HEK293T (cell line): ENCODE data around the gene ZNF836.

ENCODE experiments used
- CTCF ChIA-PET: fragments of 350-600 bp; formaldehyde crosslinking; extraction: SDS; loops from one replicate; lab custom pipeline; 2021; ENCODE audit warnings: antibody characterized with exemption, inconsistent platforms; lab: Yijun Ruan, JAX
- POLR2A ChIA-PET: fragments of 350-600 bp; formaldehyde crosslinking; extraction: SDS; loops from one replicate; lab custom pipeline; 2020; ENCODE audit warnings: antibody characterized with exemption, inconsistent platforms; lab: Yijun Ruan, JAX
- DNase-seq: peaks from one replicate; pipeline ENCODE4 v3.0.0; 2012; ENCODE audit warnings: mixed read lengths; ENCODE audit errors: extremely low spot score
- ARNT ChIP-seq: fragments of 450-650 bp; IDR thresholded peaks from 2 replicates; pipeline ENCODE4 v1.6.1; 2017; ENCODE audit warnings: mild to moderate bottlenecking
- BHLHE40 ChIP-seq: fragments of 450-650 bp; IDR thresholded peaks from 2 replicates; pipeline ENCODE4 v1.6.1; 2016; ENCODE audit warnings: mild to moderate bottlenecking, moderate library complexity, borderline replicate concordance
- CTBP1 ChIP-seq: fragments of 450-650 bp; IDR thresholded peaks from 2 replicates; pipeline ENCODE4 v1.6.1; 2016; ENCODE audit warnings: borderline replicate concordance
- ELF4 ChIP-seq: fragments of 450-650 bp; IDR thresholded peaks from 2 replicates; pipeline ENCODE4 v1.6.1; 2017; ENCODE audit warnings: antibody characterized with exemption
- FOXA1 ChIP-seq: fragments of 450-650 bp; IDR thresholded peaks from 2 replicates; pipeline ENCODE4 v1.6.1; 2016; ENCODE audit warnings: mild to moderate bottlenecking
- FOXK2 ChIP-seq: fragments of 450-650 bp; IDR thresholded peaks from 2 replicates; pipeline ENCODE4 v1.6.1; 2016; ENCODE audit warnings: mild to moderate bottlenecking
- FOXM1 ChIP-seq: fragments of 450-650 bp; IDR thresholded peaks from 2 replicates; pipeline ENCODE4 v1.6.1; 2017; ENCODE audit warnings: mild to moderate bottlenecking, borderline replicate concordance
- HDGF ChIP-seq: fragments of 450-650 bp; IDR thresholded peaks from 2 replicates; pipeline ENCODE4 v1.6.1; 2017; ENCODE audit warnings: antibody characterized with exemption, borderline replicate concordance
- L3MBTL2 ChIP-seq: fragments of 450-650 bp; conservative IDR thresholded peaks from 2 replicates; pipeline ENCODE4 v1.6.1; 2016; ENCODE audit warnings: mild to moderate bottlenecking
- LEF1 ChIP-seq: fragments of 450-650 bp; IDR thresholded peaks from 2 replicates; pipeline ENCODE4 v1.6.1; 2017; ENCODE audit warnings: mild to moderate bottlenecking, borderline replicate concordance
- NFRKB ChIP-seq: fragments of 450-650 bp; IDR thresholded peaks from 2 replicates; pipeline ENCODE4 v1.6.1; 2016; ENCODE audit warnings: mild to moderate bottlenecking, moderate library complexity
- SP1 ChIP-seq: fragments of 450-650 bp; IDR thresholded peaks from 2 replicates; pipeline ENCODE4 v1.6.1; 2017
- SUZ12 ChIP-seq: fragments of 450-650 bp; IDR thresholded peaks from 2 replicates; pipeline ENCODE4 v1.6.1; 2016; ENCODE audit warnings: mild to moderate bottlenecking
- TARDBP ChIP-seq: fragments of 450-650 bp; IDR thresholded peaks from 2 replicates; pipeline ENCODE4 v1.6.1; 2016
- ZNF384 ChIP-seq: fragments of 450-650 bp; IDR thresholded peaks from 2 replicates; pipeline ENCODE4 v1.6.1; 2016
- TF ChIP-seq, protein P1 (sequence below): fragments of 450-650 bp; IDR thresholded peaks from 2 replicates; pipeline ENCODE4 v1.6.1; 2016

ZNF836 gene

DNA sequence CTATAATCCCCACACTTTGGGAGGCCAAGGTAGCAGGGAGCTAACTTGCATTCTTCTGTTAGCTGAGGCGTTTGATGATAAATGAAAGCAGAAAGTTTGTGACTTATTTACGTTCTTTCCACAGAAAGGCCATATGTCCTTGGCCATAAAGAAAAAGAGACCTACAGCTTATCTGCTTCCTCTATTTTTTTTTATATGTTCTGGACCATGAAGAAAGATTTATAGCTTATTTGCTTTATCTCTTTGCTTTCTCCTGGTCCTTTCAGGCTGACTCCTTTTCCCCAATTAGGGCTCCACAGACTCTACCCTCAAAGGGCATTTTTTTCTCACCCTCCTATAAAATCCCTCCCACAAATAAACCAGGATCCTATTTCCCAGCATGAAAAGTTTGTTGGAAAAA is 30.2 kb downstream of the ZNF836 start:
- CTCF ChIA-PET, result interaction anchor here (0.9 kb wide), 1 partner anchor 48 kb away, joined by 4 read pairs; no protein-coding TSS in a partner anchor
- POLR2A ChIA-PET, result interaction anchor here (0.6 to 1.2 kb wide), 2 partner anchors 48 kb away, joined by 3 to 7 read pairs; partner anchors contain the start of gene PPP2R1A
- DNase-seq, result no peak
- no peak for TF ChIP-seq CTBP1
- TF ChIP-seq ELF4, result no peak
- TF ChIP-seq FOXA1, result no peak
- TF ChIP-seq, protein P1, sequence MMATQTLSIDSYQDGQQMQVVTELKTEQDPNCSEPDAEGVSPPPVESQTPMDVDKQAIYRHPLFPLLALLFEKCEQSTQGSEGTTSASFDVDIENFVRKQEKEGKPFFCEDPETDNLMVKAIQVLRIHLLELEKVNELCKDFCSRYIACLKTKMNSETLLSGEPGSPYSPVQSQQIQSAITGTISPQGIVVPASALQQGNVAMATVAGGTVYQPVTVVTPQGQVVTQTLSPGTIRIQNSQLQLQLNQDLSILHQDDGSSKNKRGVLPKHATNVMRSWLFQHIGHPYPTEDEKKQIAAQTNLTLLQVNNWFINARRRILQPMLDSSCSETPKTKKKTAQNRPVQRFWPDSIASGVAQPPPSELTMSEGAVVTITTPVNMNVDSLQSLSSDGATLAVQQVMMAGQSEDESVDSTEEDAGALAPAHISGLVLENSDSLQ, result no peak
- no peak for TF ChIP-seq L3MBTL2
- TF ChIP-seq BHLHE40, result no peak
- TF ChIP-seq HDGF, result no peak

DNA sequence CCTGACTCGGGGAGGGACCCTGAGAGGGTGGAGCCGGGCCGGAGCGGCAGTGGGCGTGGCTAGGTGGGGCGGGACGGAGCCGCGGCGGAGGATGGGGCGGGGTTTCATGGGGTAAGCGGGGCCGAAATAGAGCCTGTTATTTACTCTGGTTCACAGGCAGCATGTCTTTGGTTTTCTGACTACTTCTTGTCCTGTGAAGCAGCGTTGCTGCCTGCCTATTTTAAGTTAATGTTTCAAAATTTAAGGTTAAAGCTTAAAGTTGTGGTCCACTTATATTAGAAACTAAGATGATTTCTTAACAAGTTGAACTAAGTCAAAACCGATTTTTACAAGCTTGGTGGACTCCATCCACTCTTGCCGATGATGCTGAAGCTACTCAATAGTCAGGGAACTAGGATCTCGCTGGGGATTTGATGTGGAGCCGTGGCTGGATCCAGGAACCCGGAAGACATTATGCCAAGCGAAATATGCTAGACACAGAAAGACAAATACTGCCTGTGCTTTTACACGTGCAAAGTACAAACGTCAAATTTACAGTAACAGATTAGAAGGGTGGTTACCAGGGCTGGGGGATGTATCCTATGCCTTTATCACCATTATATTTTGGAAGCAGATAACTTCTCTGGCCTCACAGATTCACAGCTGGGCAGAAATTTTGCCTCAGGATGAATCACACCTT is 31.2 kb downstream of the ZNF836 start:
- ChIA-PET POLR2A (interaction anchor here (1.2 kb wide), 1 partner anchor 49 kb away, joined by 7 read pairs; the partner anchor contains the start of gene PPP2R1A), CTCF (interaction anchor here (1.1 kb wide), 1 partner anchor 49 kb away, joined by 5 read pairs; no protein-coding TSS in a partner anchor)
- peak; percentile 98 for DNase-seq
- TF ChIP-seq FOXK2 (no peak), L3MBTL2 (no peak; the same call in 1 of the 2 replicates), NFRKB (no peak)

DNA sequence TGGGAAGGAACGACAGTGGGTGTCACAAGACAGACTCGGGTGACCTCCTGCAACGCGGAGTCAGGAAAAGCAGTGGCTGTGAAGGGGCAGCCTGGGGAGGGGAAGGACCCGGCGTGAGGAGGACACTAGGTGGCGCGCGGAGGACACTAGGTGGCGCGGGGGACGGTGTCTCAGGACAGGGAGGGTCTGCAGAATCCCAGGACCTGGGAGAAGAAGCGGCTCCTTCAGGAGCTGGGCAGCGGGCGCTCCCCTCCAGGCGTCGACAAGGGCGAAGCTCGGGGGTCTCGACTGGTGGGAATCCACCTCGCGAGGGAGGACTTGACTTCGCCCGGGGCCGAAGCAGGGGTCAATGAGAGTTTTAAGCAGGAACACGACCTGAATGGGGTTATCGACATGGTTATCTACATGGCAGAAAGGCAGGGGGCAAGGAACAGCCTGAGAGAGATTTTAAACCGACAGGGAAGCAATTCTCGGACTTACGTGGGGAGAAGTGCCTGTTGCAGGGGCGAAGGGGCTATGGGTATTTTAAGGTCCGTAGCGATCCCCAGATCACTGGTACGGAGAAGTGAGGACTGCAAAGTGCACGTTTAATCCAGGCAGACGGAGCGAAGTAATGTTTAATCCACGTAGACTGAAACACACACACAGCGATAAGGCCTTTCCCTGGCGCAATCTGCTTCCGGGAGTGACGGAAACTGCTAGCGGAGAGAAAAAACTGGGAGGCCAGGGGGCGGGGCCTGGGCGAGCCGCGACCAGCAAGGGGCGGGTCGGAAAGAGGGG is 32.0 kb downstream of the ZNF836 start, which contains the start of gene ZNF616:
Gene ZNF616 (minus strand): TSS at position 687 of the 780 bp plus-strand sequence. CDS start 9,426 bp downstream, outside the sequence.
- CTCF ChIA-PET, result interaction anchor here (1.1 kb wide), 1 partner anchor 49 kb away, joined by 5 read pairs; no protein-coding TSS in a partner anchor
- POLR2A ChIA-PET, result interaction anchor here (1.1 kb wide), 1 partner anchor 98 kb away, joined by 3 read pairs; no protein-coding TSS in a partner anchor
- peak; percentile 73 for DNase-seq
- TF ChIP-seq CTBP1 (no peak), SUZ12 (no peak), L3MBTL2 (peak; percentile 35; the same call in 1 of the 2 replicates), SP1 (no peak), TARDBP (no peak), FOXM1 (no peak), NFRKB (no peak)
- TF ChIP-seq, protein P1, result no peak

DNA sequence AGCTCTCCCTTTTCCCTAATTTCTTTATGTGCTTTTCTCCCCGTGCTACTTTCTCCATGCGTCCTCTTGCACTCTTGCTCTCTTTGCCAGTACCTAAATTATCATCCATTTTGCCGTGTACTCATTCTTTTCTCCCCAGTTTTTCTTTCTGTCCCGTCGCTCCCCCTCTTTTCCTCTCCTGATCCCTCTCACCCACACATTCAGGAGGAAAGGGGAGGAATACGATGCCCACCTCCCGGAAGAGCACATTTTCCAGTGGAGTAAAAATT is 32.5 kb downstream of the ZNF836 start:
- CTCF ChIA-PET, result no interaction called here

DNA sequence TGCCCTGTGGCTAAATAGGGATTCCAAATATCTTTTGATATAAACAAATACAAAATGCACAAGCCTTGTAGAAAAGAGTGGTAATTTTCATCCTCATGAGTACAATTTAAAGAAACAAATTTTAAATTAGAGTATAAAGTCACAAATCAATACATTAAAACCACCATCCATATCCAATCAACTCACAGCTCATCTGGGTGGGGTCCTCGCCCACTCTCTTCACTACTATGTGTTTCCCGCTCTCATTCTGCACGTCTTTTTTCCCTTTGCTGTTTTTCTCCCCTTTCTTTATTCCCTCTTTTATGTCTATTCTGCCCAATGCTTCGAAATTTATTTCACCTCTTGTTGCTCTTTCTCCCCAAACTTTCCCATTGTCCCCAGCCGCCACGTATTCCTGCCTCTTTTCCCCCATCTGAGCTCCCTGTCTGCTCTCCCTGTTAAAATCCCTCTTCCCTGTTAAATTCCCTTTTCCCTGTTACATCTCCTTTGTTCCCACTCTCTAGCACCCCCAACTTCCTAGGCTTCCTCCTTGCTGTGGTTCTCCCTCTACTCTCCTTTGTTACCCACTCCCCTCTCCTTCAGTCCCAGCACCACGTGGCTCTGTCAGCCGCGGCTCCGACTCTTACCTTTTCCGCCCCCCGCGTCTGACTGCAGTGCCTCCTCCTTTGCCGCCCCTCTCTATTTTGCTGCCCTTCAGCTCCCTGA is 33.0 kb downstream of the ZNF836 start:
- POLR2A ChIA-PET, result interaction anchor here (1.1 kb wide), 1 partner anchor 99 kb away, joined by 3 read pairs; no protein-coding TSS in a partner anchor
- DNase-seq, result peak; percentile 12
- CTCF ChIA-PET, result no interaction called here
- TF ChIP-seq L3MBTL2 (peak; percentile 65), ELF4 (no peak)

More for the DNA sequence above, 32.5 kb downstream of the ZNF836 start:
- POLR2A ChIA-PET, result interaction anchor here (1.1 kb wide), 1 partner anchor 98 kb away, joined by 3 read pairs; no protein-coding TSS in a partner anchor
- TF ChIP-seq ELF4 (no peak), ZNF384 (no peak), NFRKB (no peak), FOXM1 (no peak), L3MBTL2 (no peak), CTBP1 (no peak), LEF1 (no peak), BHLHE40 (no peak)
- DNase-seq, result no peak

DNA sequence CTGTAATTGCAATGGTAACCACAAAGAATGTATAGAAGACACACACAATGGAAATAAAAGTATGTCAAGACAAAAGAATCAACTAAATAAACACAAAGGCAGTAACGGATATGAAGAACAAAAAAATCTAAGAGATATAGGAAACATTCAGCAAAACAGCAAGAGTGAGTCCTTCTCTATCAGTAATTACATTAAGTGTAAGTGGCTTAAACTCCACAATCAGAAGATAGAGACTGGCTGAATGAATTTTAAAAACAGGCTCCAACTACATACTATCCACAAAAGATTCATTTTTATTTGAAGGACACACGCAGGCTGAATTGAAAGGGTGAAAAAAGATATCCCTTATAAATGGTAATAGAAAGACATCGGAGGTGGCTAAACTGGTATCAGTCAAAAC is 51.1 kb downstream of the ZNF836 start:
- POLR2A ChIA-PET, result no interaction called here
- CTCF ChIA-PET, result no interaction called here
- TF ChIP-seq ELF4 (no peak), FOXM1 (no peak), ARNT (no peak), L3MBTL2 (no peak), TARDBP (no peak), CTBP1 (no peak), ZNF384 (no peak), SUZ12 (no peak), FOXA1 (no peak), SP1 (no peak), HDGF (no peak)
- no peak for DNase-seq
